Cortex of kidney (tissue), 1 donor: Measurements from ENCODE around the gene VPS54.
"Not testable (repeated sequence)": the region's sequence is repeated elsewhere in the genome, so short reads cannot be mapped to it uniquely, and the experiment has no call there.

Experiments
- DNase-seq: peaks from one replicate; lab custom pipeline; 2025; lab: John Stamatoyannopoulos, UW

The VPS54 gene

DNA sequence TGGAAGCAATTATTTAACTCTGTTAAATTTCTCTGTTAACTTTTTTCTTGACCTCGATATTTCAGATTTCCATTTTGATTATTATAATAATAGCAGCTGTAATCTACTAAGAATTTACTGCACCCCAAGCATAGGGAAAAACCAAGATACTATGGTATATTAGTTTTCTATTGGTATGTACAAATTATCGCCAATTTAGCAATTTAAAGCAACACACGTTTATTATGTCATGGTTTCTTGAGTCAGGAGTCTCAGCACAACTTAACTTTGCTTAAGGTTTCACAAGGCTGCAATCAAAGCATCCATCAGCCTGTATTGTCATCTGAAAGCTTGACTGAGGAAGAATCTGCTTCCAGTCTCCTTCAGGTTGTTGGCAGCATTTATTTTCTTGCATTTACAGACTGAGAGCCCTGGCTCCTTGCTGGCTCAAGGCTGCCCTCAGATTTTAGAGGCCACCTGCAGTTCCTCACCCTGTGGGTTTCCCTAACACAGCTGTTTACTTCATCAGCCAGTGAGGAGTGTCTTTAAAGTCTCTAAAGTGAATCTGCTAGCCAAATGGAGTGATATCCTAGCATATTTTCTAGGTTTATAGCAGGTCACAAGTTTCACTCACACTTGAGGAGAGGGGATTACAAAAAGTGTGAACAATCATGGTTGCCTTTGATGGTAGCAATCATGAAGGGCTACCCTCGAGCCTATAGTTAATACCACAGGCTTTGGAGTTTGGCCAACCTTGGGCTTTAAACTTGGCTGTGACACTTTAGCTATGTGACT lies 4.4 kb upstream of the VPS54 start:
- no peak for DNase-seq

DNA sequence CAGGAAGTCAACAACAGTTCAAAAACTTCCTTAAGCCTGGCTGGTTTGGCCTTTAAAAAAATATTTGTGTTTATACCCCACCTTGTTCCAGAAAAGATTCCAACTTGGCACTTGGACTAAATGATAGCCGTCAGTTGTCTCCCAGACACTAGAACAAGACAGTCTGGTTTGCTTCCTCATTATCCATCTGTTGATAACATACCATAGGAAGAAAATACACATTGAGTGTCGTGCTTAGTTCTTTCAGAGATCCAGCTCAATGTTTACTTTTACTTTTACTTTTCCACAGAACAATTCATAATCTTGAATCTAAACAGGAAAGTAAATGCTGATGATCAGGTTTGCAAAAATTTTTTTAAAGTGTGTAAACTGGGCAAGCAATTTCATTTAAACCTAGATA lies 2.4 kb upstream of the VPS54 start:
- DNase-seq: no peak

DNA sequence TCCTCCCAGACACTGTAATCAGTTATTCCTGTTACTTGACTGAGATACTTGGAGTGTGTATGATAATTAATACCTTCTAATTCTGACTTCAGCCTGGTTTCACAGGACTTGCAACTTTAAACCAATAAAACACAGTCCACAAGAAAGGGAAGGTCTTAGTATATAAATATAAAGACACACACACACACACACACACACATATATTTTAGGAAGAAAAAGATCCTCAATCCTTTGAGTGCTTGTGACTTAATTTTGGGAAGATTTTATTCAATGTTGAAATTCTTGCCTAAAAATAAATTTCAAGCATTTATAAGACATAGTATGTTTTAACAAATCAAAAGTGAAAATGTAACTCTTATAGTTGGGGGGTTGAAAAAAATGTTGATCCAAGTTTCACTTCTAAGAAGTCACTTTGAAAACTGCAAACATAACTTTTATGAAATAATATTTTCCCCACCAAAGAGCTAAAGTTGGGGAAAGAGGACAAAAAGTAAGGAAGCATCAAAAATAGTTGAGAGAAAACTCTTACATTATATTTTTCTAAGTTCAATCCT lies 824 bp upstream of the VPS54 start:
- no peak for DNase-seq

DNA sequence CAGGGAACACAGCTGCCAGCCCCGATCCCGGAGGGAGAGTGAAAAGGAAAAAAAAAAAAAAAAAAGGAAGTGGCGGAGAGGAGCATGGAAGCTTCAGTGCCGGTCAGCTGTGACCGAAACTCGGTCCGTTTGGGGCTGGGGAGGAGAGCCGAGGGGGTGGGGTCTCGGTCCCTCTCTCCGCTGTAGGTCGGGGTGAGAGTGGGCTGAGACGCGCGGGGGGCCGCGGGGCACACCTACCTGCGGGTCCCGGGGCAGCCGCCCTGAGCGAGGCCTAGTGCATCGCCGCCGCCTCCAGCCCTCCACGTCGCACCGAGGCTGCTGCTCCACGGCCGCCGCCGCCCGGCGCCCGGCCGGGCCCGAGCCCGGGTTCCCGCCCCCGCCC lies 536 bp downstream of the VPS54 start:
- DNase-seq: no peak

DNA sequence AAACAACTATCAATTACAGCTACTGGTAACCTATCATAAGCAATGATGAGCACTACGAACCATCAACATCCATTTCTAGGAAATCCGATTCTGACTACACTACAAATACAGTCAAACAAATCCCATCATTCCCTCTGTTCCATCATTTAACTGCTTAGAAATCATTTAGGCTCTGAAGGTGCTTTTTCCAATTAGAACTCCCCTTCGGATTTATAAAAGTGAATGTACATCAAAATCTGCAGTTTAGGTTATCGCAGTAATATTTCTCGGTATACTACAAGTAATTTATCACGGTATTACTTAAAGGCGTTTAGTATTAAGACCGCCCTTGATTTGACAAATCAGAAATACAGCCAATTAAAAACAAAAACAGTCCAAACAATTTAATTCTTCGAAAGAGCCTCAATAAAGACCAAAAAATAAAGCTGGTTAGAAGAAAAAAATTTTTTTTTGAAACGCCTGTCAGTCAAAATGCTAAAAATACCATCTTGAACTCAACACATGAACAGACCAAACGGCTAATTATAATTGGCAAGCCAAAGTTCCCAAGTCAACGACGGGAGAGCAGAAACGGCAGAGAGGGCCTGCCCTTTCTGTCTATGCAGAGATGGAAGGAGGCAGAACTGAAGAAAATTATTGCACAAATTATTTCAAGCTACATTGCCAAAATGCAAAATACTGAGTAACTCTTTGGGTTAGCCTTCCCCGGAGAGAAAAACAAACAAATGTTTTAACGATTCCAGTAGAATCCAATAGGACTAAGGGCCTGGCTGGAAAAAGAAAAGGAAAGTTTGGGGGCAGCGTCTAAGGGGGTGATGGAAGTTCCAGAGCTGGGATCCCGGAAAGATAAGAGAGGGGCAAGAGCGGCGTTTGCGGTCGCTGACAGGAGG lies 1.2 kb downstream of the VPS54 start:
- DNase-seq: no peak

DNA sequence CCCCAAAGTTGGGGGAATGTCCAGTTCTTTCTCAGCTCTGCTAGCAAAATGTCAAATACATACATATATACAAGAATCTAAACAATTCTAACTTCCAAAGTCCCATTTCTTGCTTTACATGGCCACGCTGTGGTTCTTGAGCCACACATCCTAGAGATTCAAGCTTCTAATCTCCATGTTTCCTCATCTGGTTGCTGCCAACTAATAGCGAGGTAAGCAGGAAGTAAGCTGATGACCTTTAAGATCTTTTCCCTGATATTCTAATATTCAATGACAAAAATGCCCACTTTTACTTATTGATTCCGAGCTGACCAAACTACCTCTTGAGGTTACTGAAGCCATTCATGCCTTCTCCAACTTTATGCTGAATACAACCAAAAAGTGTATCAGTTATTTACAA lies 3.3 kb downstream of the VPS54 start:
- no peak for DNase-seq

DNA sequence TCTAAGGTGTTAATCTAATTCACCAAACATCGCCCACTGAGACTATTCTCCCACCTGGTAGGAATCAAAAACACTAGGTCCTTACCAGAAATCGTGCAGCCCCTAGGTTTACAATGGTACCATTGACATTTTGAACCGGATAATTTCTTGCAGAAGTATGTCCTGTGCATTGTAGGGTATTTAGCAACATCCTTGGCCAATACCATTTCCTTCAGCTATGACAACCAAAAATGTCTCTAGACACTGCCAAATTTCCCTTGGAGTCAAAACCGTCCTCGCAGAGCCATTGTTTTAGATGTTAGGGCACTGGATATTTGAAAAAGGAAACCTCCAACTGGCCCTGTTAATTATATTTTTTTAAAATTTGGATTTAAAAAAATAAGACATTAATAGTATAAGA lies 3.8 kb downstream of the VPS54 start:
- DNase-seq: no peak

DNA sequence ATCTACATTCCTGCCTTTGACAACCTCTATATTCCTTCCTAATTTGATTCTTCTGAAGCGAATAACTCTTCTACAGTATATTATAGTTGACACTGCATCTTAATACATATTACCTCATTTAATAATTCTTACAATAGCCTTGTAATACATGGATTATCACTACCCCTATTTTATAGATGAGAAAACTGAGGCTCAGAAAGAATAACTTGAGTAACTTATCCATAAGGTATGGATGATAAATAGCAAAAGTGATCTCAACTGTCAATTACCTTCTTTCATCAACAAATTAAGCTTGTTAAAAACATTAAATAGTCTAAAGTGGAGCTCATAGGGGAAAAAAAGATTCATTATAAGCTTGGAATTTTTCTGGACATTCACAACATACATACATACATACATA lies 4.6 kb downstream of the VPS54 start:
- no peak for DNase-seq

DNA sequence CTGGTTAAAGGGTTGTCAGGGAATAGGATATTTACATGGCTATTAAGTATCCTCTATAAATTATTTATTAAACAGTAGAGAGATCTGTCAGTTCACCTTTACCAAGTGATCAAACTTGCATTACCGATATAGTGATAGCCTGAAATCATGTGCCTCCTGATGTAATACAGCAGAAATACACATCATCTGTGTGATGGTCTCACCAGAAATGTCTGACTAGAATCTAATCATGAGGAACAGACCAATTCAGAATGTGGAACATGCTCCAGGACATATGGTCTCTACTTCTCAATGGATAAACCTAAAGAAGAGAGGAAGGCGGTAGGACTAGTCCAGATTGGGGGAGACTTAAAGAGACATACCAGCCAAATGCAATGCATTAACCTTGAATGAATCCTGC lies 6.2 kb downstream of the VPS54 start:
- no peak for DNase-seq

DNA sequence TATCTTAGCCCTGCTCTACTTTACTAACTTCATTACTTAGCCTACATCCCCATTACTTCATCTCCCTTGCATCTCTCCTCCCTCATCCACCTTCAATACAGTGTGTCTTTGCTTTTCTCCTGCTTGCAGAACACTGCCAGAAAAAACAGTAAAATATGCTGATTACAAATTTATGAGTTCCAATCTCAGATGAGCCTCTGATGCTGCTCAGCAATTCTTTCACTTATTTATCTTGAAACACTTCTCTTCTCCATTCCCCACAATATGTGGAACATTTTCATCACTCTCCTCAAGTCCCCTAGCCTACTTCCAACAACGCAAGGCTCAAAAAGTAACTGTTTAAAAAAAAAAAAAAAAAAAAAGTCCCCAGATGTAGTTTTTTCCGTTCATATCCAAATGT lies 7.1 kb downstream of the VPS54 start:
- no peak for DNase-seq

DNA sequence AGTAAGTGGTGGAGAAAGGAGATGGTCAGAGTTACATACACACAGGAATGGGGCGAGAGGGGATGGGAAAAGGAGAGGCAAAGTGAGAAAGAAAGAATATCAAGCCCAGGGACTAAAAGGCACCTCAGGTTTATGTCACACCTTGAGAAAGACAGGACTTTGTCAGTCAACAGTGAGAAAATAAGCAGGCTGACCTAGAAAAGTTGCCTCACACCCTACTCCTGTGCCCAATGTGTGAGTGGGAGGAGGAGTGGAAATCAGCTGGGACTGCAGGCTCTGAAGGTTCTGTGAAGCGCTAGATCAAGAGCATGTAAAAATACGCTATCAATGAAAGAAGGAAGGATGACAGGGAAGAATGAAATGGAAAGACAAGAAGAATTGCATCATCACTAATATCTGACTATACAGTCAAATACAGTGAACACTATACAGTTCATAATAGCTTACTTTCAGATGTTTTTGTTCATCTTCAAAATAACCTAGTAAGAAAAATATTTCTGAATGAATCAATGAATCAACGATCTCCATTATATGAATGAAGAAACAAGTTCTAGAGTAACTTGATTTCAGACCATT lies 10.7 kb downstream of the VPS54 start:
- no peak for DNase-seq

DNA sequence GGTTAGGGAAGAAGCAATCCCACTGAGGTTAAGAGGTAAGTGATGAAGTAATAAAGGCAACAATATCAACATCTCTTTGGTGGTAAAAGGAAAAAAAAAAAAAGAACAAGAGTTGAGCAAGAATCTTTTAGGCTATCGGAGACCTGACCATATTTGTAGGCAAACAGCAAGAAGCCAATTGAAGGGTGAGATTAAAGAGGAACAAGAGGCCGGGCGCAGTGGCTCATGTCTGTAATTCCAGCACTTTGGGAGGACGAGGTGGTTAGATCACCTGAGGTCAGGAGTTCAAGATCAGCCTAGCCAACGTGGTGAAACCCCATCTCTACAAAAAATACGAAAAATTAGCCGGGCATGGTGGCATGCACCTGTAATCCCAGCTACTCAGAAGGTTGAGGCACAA lies 11.3 kb downstream of the VPS54 start:
- no peak for DNase-seq

DNA sequence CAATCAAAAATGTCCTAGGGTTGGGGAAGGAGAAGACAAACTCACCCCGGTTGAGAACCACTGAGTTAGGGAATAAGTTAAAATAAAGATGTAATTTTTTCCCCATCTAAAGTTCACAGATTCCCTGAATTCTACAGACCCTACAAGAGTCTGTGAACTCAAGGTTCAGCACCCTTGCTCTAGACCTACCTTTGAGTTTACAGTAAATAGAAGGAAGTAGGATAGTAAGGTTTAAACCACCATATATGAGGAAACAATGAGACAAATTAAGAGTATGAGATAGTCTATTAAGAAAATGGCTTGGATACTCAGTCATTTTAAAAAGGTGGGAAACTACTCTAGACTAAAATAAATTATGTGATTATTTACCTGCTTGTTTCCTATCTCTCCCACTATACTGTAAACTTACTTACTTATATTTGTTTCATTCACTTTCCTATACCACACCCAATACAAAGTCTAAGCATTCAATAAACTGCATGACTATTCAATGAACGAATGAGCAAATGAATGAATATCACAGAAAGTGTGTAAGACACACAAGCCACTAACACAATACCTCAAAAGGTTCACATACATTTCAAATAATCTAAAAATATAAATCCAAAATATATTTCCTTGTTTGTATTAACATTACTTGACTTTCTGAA lies 13.4 kb downstream of the VPS54 start:
- no peak for DNase-seq

DNA sequence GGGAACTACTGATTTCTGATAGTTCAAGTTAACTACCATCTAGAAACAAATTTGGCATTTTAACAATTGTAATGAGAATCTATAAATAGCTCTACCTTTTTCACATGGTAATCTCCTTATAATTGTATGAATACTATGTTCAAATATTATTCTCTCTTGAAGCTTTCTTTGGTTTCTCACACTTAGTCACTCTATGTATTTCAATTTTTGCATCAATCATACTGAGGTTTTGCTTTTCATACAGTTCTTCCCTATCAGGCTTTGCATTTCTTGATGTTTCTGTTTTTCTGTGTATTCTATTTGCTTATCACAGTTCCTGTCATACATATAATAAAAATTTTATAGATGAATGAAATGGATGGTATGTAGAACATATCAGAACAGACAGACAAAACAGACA lies 16.0 kb downstream of the VPS54 start:
- DNase-seq: no peak

DNA sequence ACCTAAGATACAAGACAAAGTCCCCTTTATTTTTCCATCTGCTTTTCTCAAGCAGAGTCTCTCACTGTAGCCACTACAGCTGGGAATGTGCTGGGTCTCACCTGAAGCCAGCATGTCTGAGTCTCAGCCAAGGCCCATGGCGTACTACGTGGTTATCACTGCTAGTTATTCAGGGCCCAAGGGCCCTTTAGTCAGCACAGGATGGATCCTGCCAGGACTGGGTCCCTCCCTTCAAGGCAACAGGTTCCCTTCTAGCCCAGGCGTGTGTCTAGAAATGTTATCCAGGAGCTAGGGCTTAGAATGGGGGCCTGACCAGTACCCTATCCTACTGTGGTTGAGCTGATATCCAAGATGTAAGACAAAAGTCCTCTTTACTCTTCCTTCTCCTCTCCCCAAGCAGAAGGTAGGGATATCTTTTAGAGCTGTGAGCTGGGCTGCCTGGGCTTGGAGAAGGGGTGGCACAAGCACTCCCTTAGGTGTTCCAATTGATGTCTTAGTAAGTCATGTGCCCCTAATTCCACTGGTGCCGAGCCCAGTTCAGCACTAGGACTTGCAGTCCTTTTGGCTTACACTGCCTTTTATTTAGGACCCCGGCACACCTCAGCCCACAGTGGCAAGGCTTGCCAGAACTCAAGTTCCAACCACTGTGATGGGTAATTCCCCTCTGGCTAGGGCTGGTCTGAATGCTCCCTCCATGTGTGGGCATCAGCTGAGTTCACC lies 17.7 kb downstream of the VPS54 start:
- no peak for DNase-seq

DNA sequence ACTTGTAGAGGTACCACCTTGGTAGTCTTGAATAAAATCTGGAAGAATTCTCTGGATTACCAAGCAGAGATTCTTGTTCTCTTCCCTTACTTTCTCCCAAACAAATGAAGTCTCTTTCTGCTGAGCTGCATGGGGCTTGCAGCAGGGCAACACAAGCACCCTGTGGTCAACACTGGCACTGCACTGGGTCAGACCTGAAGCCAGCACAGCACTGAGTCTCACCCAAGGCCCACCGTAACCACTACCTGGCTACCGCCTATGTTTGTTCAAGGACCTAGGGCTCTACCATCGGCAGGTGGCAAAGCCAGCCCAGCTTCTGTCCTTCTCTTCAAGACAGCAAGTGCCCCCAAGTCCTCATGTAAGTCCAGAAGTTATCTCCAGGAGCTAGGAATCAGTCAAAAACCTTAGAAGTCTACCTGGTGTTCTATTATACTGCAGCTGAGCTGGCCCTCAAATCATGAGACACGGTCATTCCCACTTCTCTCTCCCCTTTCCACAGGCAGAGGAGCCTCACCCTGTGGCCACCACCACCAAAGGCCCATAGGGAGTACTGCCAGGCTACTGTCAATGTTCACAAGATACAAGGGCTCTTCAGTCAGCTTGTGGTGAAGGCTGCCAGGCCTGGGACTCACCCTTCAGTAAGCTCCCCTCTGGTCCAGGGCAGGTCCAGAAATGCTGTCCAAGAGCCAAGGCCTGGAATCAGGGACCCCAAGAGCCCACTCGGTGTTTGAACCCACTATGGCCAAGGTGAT lies 18.4 kb downstream of the VPS54 start:
- no peak for DNase-seq

DNA sequence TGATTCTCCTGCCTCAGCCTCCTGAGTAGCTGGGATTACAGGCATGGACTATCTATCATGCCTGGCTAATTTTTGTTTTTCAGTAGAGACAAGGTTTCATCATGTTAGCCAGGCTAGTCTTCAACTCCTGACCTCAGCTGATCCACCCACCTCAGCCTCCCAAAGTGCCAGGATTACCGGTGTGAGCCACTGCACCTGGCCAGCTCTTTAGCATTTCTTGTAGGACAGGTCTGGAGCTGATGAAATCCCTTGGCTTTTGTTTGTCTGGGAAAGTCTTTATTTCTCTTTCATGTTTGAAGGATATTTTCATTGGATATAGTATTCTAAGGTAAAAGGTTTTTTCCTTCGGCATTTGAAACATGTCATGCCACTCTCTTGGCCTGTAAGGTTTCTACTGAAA lies 20.2 kb downstream of the VPS54 start:
- no peak for DNase-seq

DNA sequence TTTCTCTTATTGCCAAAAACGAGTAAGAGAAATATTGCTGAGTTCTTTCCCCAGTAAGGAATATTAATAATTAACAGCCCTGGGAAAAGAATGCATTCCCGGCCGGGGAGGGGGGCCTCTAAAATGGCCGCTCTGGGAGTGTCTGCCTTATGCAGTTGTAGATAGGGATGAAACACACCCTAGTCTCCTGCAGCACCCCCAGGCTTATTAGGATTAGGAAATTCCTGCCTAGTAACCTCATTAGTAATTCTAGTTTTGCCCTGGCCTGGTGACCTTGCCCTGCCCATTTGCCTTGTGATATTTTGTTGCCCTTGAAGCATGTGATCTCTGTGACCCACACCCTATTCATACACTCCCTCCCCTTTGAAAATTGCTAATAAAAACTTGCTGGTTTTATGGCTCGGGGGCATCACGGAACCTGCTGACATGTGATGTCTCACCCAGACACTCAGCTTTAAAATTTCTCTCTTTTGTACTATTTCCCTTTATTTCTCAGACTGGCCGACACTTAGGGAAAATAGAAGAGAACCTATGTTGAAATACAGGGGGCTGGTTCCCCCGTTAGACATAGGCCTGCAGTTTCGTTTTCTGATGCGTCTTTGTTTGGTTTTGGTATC lies 22.5 kb downstream of the VPS54 start:
- not testable (repeated sequence) for DNase-seq

DNA sequence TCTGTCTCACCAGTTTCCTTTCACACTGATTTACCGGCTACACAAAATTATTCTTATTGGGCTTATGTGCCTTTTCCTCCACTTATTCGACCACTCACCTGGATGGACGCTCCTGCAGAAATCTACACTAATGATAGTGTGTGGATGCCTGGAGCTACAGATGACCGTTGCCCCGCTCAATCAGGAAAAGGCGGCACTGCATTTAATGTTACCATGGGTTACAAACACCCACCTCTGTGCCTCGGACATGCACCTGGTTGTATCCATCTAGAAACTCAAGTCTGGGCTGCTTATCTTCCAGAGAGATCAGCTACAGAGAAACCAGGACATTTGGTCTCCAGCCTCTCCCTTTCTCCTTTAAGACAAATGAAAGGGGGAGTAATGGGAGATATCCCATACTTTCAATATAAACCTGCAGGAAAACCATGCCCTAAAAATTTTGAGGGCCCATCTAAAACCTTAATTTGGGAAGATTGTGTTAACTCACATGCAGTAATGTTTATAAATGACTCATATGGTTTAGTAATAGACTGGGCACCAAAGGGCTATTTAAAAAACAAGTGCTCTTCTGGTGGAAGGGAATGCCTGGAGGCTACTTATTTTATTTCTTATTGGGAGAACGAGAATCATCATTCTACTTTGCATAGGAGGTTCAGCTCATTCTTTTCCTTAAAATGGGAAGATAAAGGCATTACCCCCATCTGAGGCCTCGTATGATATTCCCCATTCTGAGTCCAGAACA lies 24.7 kb downstream of the VPS54 start:
- DNase-seq: not testable (repeated sequence)

DNA sequence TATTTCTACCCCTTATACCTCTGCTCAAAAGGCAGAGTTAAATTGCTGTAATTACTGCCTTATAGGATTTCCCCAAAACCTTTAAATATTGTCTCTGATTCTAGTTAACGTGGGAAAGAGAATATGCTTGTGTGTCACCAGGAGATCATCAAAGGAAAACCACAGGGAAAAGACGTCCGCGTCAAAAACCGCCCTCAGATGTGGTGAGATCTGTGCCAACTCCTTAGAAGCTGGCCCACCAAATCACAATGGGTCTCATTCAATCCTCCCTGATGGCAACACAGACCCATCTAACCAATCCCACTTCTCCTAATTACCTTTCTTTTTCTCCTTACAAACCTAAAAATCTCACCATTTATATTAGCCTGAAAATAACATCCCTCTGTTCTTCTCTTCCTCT lies 25.4 kb downstream of the VPS54 start:
- DNase-seq: no peak
